ENCODE measurements around the gene CD101.
A peak's percentile ranks its signal among the peaks of the same experiment; 100 is the strongest.
"Not testable (repeated sequence)": the region's sequence is repeated elsewhere in the genome, so short reads cannot be mapped to it uniquely, and the experiment has no call there.

CD101 gene

DNA sequence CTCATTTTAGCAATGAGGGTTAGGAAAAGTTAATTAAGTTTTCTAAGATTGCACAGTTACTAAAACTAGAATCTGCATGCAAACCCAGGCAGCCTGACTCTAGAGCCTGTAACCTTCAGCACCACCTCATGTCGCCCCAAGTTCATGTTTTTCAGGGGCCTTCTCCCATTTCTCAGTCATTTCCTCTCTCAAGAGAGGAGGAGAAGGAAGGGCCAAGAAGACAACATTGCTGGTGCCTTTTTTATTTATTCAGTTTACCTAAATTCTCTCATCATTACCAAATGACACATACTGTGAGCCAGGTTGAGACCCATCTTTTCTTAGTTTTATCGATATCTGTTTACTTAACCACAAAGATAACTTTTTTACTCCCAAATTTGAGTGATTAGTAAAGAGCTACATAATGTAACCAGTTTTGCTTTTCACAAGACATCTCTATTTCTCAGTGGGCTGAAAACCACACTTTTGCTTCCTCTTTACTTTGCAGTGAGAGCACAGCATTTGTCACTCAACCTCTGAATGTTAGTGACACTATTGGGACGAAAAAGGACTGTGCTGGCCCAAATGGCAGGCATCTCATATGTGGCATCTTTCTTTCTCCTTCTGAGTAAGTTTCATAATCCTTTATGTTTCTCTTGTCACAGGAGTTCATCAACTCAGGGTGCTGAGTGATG, at the start of gene CD101:
Gene CD101, plus strand, starts transcription at position 507 of the 674 bp plus-strand sequence. Its CDS starts 58 bp downstream, at position 565.
- peak; percentile 46 for DNase-seq

DNA sequence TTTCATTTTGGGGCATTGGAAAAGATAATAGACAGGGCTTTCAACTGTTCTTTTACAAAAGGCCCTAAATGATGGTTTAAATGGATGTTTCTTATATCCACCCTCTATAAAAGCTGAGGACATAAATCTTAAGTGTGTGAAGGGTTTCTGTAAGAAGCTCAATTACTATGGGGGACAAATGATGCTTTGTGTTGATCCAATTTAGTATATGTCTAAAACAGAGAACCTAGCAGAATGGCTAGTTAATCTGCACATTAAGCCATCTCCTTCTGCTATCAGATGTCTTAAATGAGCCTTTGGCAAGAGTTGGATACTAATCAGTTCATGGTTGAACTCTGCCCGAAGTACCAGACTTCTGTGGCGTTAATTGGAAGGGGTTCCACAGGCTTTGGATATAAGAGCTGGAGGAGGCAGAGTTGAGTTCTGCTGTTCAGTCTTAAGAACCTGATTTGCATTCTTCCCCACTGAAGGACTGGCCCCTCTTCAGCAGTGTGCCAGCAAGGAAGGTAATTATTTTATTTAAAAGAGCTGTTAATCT, 48.8 kb upstream of the CD101 start:
- no peak for DNase-seq

GRCh38 chr1:116954440-116954839, 47.1 kb upstream of the CD101 start:
- no peak for DNase-seq

DNA sequence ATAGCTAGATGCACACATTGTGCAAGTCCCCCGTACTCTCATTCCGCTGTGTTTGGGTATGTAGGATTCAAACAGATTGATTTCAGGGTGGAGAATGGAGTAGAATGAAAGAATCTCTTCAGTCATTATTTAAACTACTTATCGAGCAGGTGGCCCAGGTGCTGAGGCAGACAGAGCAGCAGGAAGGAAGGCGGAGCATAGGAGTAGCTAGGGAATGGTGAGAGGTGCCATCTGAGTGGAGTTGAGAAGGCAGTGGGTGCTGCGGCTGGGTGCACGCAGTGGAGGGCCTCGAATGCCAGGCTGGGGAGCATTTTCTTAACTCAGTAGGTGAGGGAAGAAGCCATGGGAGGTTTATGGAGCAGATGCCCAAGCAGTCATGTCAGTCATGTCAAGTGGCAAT, 45.2 kb upstream of the CD101 start:
- DNase-seq, result no peak

DNA sequence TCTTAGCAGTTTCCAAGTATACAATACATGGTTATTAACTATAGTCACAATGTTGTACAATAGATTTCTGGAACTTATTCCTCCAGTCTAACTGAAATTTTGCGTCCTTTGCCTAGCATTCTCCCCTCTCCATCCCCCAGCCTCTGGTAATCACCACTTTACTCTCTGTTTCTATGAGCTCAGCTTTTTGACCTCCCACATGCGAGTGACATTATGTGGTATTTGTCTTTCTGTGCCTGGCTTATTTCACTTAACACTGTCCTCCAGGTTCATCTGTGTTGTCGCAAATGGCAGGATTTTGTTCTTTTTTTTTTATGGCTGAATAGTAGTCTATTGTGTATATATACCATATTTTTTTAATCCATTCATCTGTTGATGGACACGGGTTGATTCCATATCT, 43.9 kb upstream of the CD101 start:
- no peak for DNase-seq

DNA sequence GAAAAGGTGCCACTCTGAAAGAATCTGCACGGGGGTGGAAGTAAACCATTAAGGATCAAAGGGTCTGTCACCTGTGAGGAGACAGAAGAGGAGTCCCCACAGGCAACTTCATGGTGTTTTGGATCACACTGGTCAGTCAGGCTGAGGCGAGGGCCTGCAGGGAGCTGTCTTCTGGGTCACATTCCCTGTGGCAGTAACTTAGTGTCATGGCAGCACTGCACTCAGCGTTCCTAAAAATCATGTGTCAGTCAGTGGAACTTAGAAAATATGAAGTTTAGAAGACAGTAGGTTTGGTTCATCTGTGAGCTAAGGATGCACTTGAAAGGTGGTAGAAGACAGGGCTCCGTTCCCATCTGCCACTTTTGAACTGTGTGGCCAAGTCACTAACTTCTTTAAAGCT, 43.5 kb upstream of the CD101 start:
- DNase-seq, result no peak

GRCh38 chr1:116958977-116959376, 42.6 kb upstream of the CD101 start:
- DNase-seq, result no peak

DNA sequence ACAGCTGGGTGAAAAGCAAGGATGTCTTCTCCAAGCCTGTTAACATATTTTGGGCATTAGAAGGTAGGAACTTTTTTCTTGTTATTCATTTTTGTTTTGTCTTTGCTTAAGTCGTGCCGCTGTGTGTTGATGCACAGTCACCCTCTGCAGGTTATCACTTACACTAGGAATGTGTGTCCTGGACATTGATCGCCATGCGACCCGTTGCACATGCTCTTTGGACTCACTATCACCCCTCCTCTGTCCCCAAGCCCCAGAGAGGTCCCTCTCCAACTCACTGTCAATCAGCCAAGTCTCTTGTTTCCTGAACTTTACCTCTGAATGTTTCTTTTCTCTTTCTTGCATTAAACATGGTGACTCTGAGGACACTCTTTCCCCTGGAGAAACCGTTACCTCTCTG, 40.0 kb upstream of the CD101 start:
- DNase-seq, result no peak

DNA sequence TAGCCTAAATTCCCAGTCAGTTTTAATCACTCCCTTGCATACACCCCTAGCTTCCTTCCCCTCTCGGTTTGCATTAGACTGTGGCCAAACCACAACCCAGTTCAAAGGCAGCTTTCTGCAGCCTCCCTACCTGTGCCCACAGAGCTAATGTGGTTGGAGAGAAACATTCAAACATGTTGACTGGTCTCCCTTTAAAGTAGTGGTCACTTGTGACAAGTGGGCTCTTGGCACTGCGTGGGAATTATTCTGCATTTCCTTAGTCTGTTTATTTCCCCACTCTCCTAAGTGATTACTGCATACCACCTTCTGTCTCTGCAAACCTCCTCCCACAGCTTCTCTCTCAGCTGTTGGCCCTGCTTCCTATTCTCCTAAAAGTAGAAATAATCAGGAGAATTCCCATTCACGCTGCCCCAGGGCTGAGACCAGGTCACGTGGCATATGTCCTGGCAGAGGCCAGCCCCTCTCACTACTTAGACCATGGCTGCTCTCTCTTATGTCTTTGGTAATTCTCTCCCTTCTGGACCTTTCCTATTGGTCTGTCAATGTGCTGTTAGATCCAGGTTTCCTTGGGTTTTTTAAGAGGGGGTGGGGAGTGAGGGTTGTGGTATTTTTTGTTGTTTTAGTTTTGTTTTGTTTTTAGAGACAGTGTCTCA, 38.4 kb upstream of the CD101 start:
- DNase-seq, result no peak

DNA sequence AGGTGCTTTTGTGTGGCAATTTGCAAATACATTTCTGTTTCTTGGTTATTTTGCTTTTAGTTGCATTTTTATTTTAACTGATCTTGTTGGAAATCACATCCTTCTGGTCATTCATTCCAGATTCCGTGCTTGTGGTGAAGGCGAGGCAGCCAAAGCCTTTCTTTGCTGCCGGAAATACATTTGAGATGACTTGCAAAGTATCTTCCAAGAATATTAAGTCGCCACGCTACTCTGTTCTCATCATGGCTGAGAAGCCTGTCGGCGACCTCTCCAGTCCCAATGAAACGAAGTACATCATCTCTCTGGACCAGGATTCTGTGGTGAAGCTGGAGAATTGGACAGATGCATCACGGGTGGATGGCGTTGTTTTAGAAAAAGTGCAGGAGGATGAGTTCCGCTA, 34.8 kb upstream of the CD101 start:
- no peak for DNase-seq

DNA sequence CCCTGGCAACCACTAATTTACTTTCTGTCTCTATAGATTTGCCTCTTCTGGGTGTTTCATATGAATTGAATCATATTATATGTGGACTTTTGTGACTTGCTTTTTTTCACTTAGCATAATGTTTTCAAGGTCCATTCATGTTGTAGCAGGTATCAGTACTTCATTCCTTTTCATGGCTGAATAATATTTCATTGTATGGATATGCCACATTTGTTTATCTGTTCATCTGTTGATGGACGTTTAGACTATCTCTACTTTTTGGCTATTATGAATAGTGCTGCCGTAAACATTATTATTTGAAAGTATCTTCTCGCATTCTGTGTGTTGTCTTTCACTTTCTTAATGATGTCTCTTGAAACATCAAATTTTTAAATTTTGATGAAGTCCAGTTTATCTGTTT, 32.8 kb upstream of the CD101 start:
- DNase-seq, result no peak

DNA sequence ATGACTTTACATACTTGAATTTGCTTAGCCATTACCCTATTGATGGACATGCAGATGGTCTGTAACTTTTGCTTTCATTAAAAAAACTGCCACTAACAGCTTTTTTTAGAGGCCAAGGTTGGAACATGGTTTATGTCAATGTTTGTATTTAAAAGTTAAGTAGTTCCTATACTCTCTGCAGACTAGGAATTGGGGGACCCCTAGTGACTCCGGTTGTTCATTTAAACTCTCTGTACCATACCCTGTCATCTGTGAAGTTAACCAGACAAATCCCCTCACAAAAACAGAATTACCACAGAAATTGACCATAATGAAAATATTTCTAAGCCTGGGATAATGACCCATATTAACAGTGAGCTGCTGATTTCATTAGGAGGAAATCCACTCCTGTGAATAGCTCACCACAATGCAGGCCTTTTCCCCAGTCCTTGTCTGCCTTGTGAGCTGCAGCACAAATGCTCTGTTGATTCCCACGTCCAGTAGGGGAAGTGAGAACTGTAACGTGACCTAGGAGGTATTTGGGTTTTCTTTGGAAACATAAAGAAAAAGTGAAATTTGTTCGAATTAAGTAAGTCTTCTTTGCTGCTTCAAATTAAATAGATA, 30.2 kb upstream of the CD101 start:
- DNase-seq, result no peak

DNA sequence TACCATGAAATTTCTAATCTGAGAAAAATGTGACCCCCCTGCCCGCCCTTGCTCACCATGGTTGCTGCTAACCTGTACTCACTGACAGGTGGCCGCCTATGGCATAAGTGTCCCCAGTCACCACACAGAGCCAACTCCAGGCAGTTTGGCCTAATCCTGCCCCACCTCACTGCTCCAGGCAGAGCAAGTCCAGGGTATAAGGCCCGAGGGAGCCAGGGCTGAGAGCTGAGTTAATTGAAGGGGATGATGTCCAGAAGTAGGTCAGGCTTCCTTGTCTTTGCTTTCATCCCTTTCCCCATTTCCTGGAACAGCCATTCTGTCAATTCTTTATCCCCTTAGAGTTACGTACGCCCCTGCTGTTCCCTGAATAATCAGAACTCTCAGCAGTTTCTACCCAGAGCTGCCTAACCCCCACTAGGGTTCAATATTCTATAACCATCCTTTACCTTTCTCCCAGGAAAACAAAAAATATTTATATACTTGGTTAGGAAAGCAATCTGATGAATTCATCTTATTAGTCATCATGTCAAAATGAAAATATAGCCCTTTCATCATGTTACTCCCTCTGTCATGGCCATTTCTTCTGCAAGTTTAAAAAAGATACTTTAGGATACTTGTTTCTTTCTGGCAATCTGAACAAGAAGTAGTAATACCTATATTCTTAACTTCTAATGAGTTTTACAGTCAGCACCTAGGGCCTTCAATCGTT, 29.4 kb upstream of the CD101 start:
- DNase-seq, result no peak

GRCh38 chr1:116972674-116973030, 28.9 kb upstream of the CD101 start:
- DNase-seq, result no peak

DNA sequence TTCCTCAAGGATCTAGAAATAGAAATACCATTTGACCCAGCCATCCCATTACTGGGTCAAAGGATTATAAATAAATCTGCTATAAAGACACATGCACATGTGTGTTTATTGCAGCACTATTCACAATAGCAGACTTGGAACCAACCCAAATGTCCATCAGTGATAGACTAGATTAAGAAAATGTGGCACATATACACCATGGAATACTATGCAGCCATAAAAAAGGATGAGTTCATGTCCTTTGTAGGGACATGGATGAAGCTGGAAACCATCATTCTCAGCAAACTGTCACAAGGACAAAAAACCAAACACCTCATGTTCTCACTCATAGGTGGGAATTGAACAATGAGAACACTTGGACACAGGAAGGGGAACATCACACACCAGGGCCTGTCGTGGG, 21.3 kb upstream of the CD101 start:
- DNase-seq, result not testable (repeated sequence)

DNA sequence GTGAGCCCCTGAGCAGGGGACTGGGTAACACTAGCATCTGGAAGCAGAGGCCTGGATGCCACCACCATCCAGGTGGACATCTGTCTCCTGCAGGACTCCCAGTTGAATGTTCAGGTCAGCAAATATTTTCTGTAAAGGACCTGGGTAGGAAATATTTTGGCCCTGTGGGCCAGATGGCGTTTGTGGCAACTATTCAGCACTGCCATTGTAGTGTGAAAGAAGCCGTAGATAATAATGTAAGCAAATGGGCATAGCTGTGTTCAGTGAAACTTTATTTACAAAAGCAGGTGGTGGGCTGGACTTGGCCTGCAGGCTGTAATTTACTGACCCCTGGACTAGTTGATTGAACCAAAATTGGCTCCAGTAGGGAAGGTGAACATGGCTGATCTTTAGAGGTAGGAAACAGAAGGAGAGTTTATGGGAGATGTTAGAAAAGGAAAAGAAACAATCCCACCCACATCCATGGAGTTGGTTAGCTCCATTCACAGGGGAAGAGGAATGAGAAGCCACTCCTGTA, 20.0 kb upstream of the CD101 start:
- DNase-seq, result no peak

GRCh38 chr1:116982319-116983004, 19.1 kb upstream of the CD101 start:
- DNase-seq, result no peak

GRCh38 chr1:116983112-116983511, 18.4 kb upstream of the CD101 start:
- no peak for DNase-seq

DNA sequence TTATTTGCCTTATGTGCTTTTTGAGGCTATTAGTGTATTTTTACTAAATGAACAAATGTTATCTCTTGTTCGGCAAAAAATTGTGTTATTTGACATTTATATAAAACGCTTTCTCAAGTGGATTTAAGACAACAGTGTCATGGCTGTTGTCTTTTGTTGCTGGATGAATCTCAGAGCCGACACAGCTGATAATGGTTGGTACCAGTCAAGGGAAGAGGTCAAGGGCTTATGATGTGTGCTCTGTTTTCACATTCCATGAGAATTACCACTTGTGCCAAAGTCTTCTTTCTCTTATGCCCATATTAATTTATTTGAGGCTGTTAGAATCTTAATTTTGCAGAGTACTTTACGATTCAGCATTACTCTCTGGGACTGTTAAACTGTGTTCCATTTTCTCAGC, 17.9 kb upstream of the CD101 start:
- no peak for DNase-seq

DNA sequence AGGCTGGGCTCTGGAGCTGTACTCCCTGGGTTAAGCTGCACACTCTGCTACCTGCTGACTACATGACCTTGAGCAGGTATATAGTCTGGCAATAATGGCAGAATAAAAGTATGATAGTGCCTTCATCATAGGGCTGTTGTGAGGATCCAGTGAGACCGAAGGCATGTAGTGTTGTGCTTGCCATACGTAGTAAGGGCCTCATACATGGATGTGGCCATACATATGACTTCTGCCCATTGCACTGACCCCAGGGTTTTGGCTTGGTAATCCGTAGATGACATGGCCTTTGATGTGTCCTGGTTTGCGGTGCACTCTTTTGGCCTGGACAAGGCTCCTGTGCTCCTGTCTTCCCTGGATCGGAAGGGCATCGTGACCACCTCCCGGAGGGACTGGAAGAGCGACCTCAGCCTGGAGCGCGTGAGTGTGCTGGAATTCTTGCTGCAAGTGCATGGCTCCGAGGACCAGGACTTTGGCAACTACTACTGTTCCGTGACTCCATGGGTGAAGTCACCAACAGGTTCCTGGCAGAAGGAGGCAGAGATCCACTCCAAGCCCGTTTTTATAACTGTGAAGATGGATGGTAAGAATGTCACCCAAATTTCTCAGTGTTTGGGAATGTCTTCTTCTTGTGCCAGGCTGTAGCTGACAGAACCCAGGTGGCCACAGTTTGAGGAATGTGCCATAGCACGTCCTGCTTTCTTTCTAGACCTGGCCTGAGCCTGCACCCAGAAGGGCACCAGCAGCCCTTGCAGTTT, 17.0 kb upstream of the CD101 start:
- no peak for DNase-seq

GRCh38 chr1:116986421-116987255, 14.9 kb upstream of the CD101 start:
- peak; percentile 51 for DNase-seq

Measured in stimulated activated CD4-positive, alpha-beta T cell treated with anti-CD3 and anti-CD28 coated beads, Interleukin-15, amount 100 ng/mL, for 24 hours (primary cell).